Neural progenitor cell (in vitro differentiated cells): ENCODE results near the gene UBR4. TPM values are rescaled to one million over a fixed set of nuclear protein-coding genes. Genes with fewer than 3 reads are reported as not detected.

Experiments used
- DNase-seq: peaks from one replicate; pipeline ENCODE4 v3.0.0-alpha.2; 2016; ENCODE audit warnings: low spot score
- H2AFZ ChIP-seq: fragments of 200-600 bp; sonication (generic); replicated peaks from 2 replicates; pipeline ENCODE4 v1.6.1; 2016; ENCODE audit warnings: antibody characterized with exemption
- H3F3A ChIP-seq: fragments of 200-600 bp; sonication (generic); 2 replicates; pipeline ENCODE4 v1.6.1; 2016; ENCODE audit warnings: antibody characterized with exemption, low read depth
- H3K27ac ChIP-seq: fragments of 200-600 bp; sonication (generic); 2 replicates; pipeline ENCODE4 v1.5.1; 2016; ENCODE audit warnings: mild to moderate bottlenecking
- H3K27me3 ChIP-seq: fragments of 200-600 bp; sonication (generic); 2 replicates; pipeline ENCODE4 v1.6.1; 2016; ENCODE audit warnings: mild to moderate bottlenecking, moderate library complexity
- H3K36me3 ChIP-seq: fragments of 200-600 bp; sonication (generic); 2 replicates; pipeline ENCODE4 v1.5.1; 2016
- H3K4me1 ChIP-seq: fragments of 200-600 bp; sonication (generic); 2 replicates; pipeline ENCODE4 v1.6.1; 2016; ENCODE audit warnings: mixed run types
- H3K4me2 ChIP-seq: fragments of 200-600 bp; sonication (generic); 2 replicates; pipeline ENCODE4 v1.6.1; 2016
- H3K4me3 ChIP-seq: fragments of 200-600 bp; sonication (generic); 2 replicates; pipeline ENCODE4 v1.5.1; 2016
- H3K79me2 ChIP-seq: fragments of 200-600 bp; sonication (generic); 2 replicates; pipeline ENCODE4 v1.6.1; 2016; ENCODE audit warnings: low read depth
- H3K9ac ChIP-seq: fragments of 200-600 bp; sonication (generic); 2 replicates; pipeline ENCODE4 v1.6.1; 2016
- H3K9me3 ChIP-seq: fragments of 200-600 bp; sonication (generic); 2 replicates; pipeline ENCODE4 v1.5.1; 2016; ENCODE audit warnings: low read depth
- H4K20me1 ChIP-seq: fragments of 200-600 bp; sonication (generic); 2 replicates; pipeline ENCODE4 v1.6.1; 2016; ENCODE audit warnings: low read depth
- H3K27ac Mint-ChIP-seq: 3 replicates; pipeline ENCODE4 v1.8.0; 2021; ENCODE audit warnings: mixed read lengths
- H3K27me3 Mint-ChIP-seq: 2 replicates; pipeline ENCODE4 v1.8.0; 2022; ENCODE audit warnings: low read depth, mild to moderate bottlenecking, inconsistent platforms, moderate library complexity, mixed read lengths; ENCODE audit not compliant: insufficient read depth
- H3K36me3 Mint-ChIP-seq: 3 replicates; pipeline ENCODE4 v1.8.0; 2021; ENCODE audit warnings: mixed read lengths
- H3K4me1 Mint-ChIP-seq: 3 replicates; pipeline ENCODE4 v1.8.0; 2021; ENCODE audit warnings: mixed read lengths
- H3K4me3 Mint-ChIP-seq: 3 replicates; pipeline ENCODE4 v1.8.0; 2021; ENCODE audit warnings: mild to moderate bottlenecking, moderate library complexity, mixed read lengths
- H3K9me3 Mint-ChIP-seq: 3 replicates; pipeline ENCODE4 v1.8.0; 2020; ENCODE audit warnings: mixed read lengths
- CTCF ChIP-seq: fragments of 200-600 bp; sonication (generic); IDR thresholded peaks from 2 replicates; pipeline ENCODE4 v1.5.1; 2017; ENCODE audit warnings: antibody characterized with exemption, mild to moderate bottlenecking
- EZH2 ChIP-seq: fragments of 200-600 bp; sonication (generic); IDR thresholded peaks from 2 replicates; pipeline ENCODE4 v1.6.1; 2017; ENCODE audit warnings: antibody characterized with exemption, mild to moderate bottlenecking, moderate library complexity
- EZH2phosphoT487 ChIP-seq: fragments of 200-600 bp; sonication (generic); IDR thresholded peaks from 2 replicates; pipeline ENCODE4 v1.6.1; 2017; ENCODE audit warnings: antibody characterized with exemption
- total RNA-seq: library from RNA; depleted of rRNA; stranded (reverse); fragments of >200 nt; gene quantifications from 2 replicates; pipeline ENCODE4 v1.2.3, GENCODE V29; 2015; ENCODE audit warnings: low replicate concordance

UBR4 gene
- total RNA-seq, 1 donor from 2014 or later: 71.2 TPM

- H3K27ac Mint-ChIP-seq: no peak overlapping the region
Measured at GRCh38 chr1:19165501-19165900, 44.6 kb downstream of the UBR4 start.

GRCh38 chr1:19164274-19165015, 45.6 kb downstream of the UBR4 start:
- no peaks in the 10 kb centered on the region for H3K9me3 ChIP-seq
- no peak overlapping the region for H2AFZ ChIP-seq
- no peaks in the 10 kb centered on the region for H4K20me1 ChIP-seq
- Mint-ChIP-seq H3K27ac (no peak overlapping the region), H3K27me3 (no peaks in the 10 kb centered on the region), H3K36me3 (peaks cover 60% of the 10 kb centered on the region), H3K4me1 (no peaks in the 10 kb centered on the region), H3K9me3 (no peaks in the 10 kb centered on the region), H3K4me3 (no peak overlapping the region)
- H3K9ac ChIP-seq: no peak overlapping the region
- H3K4me1 ChIP-seq: no peaks in the 10 kb centered on the region
- no peaks in the 10 kb centered on the region for H3F3A ChIP-seq
- H3K79me2 ChIP-seq: no peaks in the 10 kb centered on the region
- H3K4me2 ChIP-seq: no peak overlapping the region
- no peak overlapping the region for H3K4me3 ChIP-seq
- H3K36me3 ChIP-seq: peaks cover 25% of the 10 kb centered on the region
- H3K27me3 ChIP-seq: no peaks in the 10 kb centered on the region
- TF ChIP-seq EZH2 (no peak), EZH2phosphoT487 (no peak), CTCF (no peak)
- no peak for DNase-seq
- no peak overlapping the region for H3K27ac ChIP-seq

More at GRCh38 chr1:19165501-19165900, 44.6 kb downstream of the UBR4 start:
- Histone ChIP-seq H3K4me1 (no peaks in the 10 kb centered on the region), H3K4me3 (no peak overlapping the region), H3K27ac (no peak overlapping the region), H3K9ac (no peak overlapping the region), H3K4me2 (no peak overlapping the region), H2AFZ (no peak overlapping the region), H3F3A (no peaks in the 10 kb centered on the region), H3K9me3 (no peaks in the 10 kb centered on the region), H3K79me2 (no peaks in the 10 kb centered on the region), H3K27me3 (no peaks in the 10 kb centered on the region), H4K20me1 (no peaks in the 10 kb centered on the region), H3K36me3 (peaks cover 21% of the 10 kb centered on the region)
- no peaks in the 10 kb centered on the region for H3K27me3 Mint-ChIP-seq
- no peaks in the 10 kb centered on the region for H3K9me3 Mint-ChIP-seq
- H3K36me3 Mint-ChIP-seq: peaks cover 54% of the 10 kb centered on the region
- DNase-seq: no peak
- no peaks in the 10 kb centered on the region for H3K4me1 Mint-ChIP-seq
- H3K4me3 Mint-ChIP-seq: no peak overlapping the region
- TF ChIP-seq EZH2: no peak
- TF ChIP-seq CTCF: no peak
- TF ChIP-seq EZH2phosphoT487: no peak

DNA sequence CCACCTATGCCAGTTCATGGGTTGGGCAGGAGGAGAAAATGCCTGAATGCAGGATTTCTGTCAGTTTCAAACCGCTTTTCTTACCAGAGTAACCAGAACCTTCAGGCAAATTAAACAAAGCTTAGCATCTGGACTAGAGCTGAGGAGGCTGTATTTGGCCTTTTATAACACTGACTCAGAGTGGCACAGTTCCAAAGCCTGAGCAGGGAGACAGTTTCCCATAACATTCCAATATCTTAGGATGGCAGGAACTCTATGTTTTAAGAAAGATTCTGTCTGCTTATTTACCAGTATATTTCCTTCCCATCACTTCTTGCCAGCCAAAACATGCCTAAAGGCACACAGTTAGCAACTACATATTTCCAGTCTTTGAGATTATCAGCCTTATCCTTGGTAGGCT, 46.8 kb downstream of the UBR4 start:
- Histone ChIP-seq H3K4me1 (no peaks in the 10 kb centered on the region), H3K4me2 (no peak overlapping the region), H3K27ac (no peak overlapping the region), H3K4me3 (no peak overlapping the region), H3K36me3 (peaks cover 22% of the 10 kb centered on the region), H4K20me1 (no peaks in the 10 kb centered on the region), H3K9ac (no peak overlapping the region), H3K9me3 (no peaks in the 10 kb centered on the region), H3K27me3 (no peaks in the 10 kb centered on the region), H3K79me2 (no peaks in the 10 kb centered on the region), H3F3A (no peaks in the 10 kb centered on the region), H2AFZ (no peak overlapping the region)
- Mint-ChIP-seq H3K4me3 (no peak overlapping the region), H3K27me3 (no peaks in the 10 kb centered on the region), H3K36me3 (peaks cover 55% of the 10 kb centered on the region), H3K4me1 (no peaks in the 10 kb centered on the region), H3K9me3 (no peaks in the 10 kb centered on the region), H3K27ac (no peak overlapping the region)
- TF ChIP-seq EZH2phosphoT487: no peak
- TF ChIP-seq EZH2: no peak
- TF ChIP-seq CTCF: no peak
- no peak for DNase-seq
